ENCODE data around the gene RPA3. TPM values are rescaled to one million over a fixed set of nuclear protein-coding genes. Genes with fewer than 3 reads are reported as not detected.

RPA3 gene
- total RNA-seq, 5 donors from 2014 or later (not counting 1 experiment from before 2014, with no cell fraction given): 24.5 to 28.5 (median 26.8) TPM

DNA sequence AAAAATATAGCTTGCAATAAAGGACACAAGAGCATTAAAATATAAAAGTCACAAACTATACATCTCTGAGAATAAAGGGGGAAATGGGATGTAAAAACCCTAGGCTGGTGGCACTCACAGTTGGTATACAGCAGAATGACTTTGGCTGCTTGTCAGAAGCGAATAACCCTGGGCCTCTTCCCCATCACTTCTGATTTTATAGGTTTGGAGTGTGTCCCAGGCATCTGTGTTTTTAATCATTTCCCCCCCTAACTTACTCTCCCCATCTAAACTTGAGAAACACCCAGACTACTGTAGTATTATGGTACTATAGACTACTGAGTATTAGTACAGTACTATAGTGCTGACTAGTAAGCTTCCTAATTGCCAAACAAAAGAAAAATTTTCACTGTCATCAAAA lies 1.8 kb upstream of the RPA3 start:
- DNase-seq (no peak), ATAC-seq (replicated peaks in 1 of 4) (no peak)
- Mint-ChIP-seq H3K4me1 (peaks cover 13 to 19% (median 15%) of the 10 kb centered on the region in 3 donors), H3K27me3 (no peaks in the 10 kb centered on the region), H3K27ac (no peak overlapping the region), H3K9me3 (no peaks in the 10 kb centered on the region), H3K4me3 (no peak overlapping the region), H3K36me3 (peaks cover 27% of the 10 kb centered on the region)
- CTCF ChIA-PET: interaction anchor here in 1 of 2 donors (0.7 kb wide), 2 partner anchors 286 to 492 kb away, joined by 3 read pairs; no protein-coding TSS in a partner anchor
- H3K9me3 ChIP-seq: no peaks in the 10 kb centered on the region
- WGBS (ENCODE audit: insufficient coverage): no CpG with 5 or more reads among the region's 1 CpG
- H3K4me3 ChIP-seq (ENCODE audit: control insufficient read depth in 1 of 2, extremely low read depth in 1 of 2, low read length in 1 of 2): no peak overlapping the region
- no peaks in the 10 kb centered on the region for H3K27me3 ChIP-seq (replicated peaks in 1 of 2; ENCODE audit: control insufficient read depth in 2 of 2, extremely low read depth in 1 of 2, insufficient read depth in 2 of 2, low read length in 1 of 2)
- H3K27ac ChIP-seq (ENCODE audit: low read length): no peak overlapping the region
- peaks cover 0 to 2% of the 10 kb centered on the region in 2 experiments for H3K4me1 ChIP-seq (ENCODE audit: control insufficient read depth in 1 of 2, extremely low read depth in 1 of 2, insufficient read depth in 2 of 2, low read length in 2 of 2)
- H3K36me3 ChIP-seq (ENCODE audit: control insufficient read depth in 2 of 2, extremely low read depth in 1 of 2, insufficient read depth in 1 of 2, low read length in 1 of 2): no peaks in the 10 kb centered on the region
- POLR2A ChIA-PET: no interaction called here

DNA sequence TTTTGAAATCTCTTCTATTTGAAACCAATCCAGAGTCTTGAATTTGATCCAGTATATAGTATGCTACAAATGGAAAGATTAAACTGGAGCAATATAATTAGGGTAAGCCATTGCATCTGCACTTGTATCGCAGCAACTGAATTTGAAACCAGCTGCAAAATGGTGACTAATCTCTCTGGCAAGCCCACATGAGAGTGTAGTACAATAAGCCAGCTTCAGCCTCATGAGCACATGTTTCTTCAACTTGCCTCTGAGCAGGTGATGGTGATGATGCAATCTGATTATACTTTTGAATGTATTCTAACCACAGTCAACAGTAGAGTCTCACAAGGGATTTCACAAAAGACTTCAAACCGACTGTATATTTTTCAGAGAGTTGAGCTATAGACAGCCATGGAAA lies 829 bp upstream of the RPA3 start:
- no peak overlapping the region for H3K27ac ChIP-seq (ENCODE audit: low read length)
- DNase-seq (peak in 8 of 35 experiments; percentile 1 to 36 (median 9)), ATAC-seq (replicated peaks in 1 of 4) (peak; percentile 77 to 93 (median 88))
- POLR2A ChIA-PET: no interaction called here
- Mint-ChIP-seq H3K36me3 (peaks cover 27% of the 10 kb centered on the region), H3K4me3 (no peak overlapping the region), H3K4me1 (peaks cover 15 to 19% (median 15%) of the 10 kb centered on the region in 3 donors), H3K9me3 (no peaks in the 10 kb centered on the region), H3K27me3 (no peaks in the 10 kb centered on the region), H3K27ac (peak overlapping the region in 1 of 2 donors; percentile 76)
- CTCF ChIA-PET: interaction anchor here (0.5 to 1.2 kb wide), 7 partner anchors 37 to 564 kb away, joined by 3 to 4 read pairs (median 3); no protein-coding TSS in a partner anchor
- H3K4me3 ChIP-seq (ENCODE audit: control insufficient read depth in 1 of 2, extremely low read depth in 1 of 2, low read length in 1 of 2): no peak overlapping the region
- peaks cover 0 to 2% of the 10 kb centered on the region in 2 experiments for H3K4me1 ChIP-seq (ENCODE audit: control insufficient read depth in 1 of 2, extremely low read depth in 1 of 2, insufficient read depth in 2 of 2, low read length in 2 of 2)
- no peaks in the 10 kb centered on the region for H3K9me3 ChIP-seq
- H3K27me3 ChIP-seq (replicated peaks in 1 of 2; ENCODE audit: control insufficient read depth in 2 of 2, extremely low read depth in 1 of 2, insufficient read depth in 2 of 2, low read length in 1 of 2): no peaks in the 10 kb centered on the region
- 0% methylated on average over 1 of the region's 2 CpGs for WGBS (ENCODE audit: insufficient coverage)
- H3K36me3 ChIP-seq (ENCODE audit: control insufficient read depth in 2 of 2, extremely low read depth in 1 of 2, insufficient read depth in 1 of 2, low read length in 1 of 2): no peaks in the 10 kb centered on the region

DNA sequence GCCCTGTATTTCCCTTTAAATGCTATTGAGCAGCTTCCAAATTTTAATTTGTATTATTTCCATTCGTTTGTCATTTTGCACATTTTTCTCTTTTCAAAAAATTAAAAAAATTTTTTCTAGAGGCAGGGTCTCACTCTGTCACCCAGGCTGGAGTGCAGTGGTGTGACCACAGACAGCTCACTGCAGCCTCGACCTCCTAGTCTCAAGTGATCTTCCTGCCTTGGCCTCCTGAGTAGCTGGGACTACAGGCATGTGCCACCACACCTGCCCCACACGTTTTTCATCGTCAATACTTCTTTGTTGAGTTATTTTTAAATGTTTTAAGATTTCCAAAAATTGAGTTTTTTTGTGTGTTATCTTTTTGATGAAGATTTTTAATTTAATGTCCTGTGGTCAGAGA lies 4.7 kb downstream of the RPA3 start:
- ChIA-PET POLR2A (interaction anchor here in 1 of 2 donors (0.6 kb wide), 1 partner anchor 237 kb away, joined by 4 read pairs; no protein-coding TSS in a partner anchor), CTCF (interaction anchor here in 1 of 2 donors (1.2 kb wide), 1 partner anchor 33 kb away, joined by 3 read pairs; no protein-coding TSS in a partner anchor)
- Histone ChIP-seq H3K4me1 (ENCODE audit: control insufficient read depth in 1 of 2, extremely low read depth in 1 of 2, insufficient read depth in 2 of 2, low read length in 2 of 2) (peaks cover 0 to 4% of the 10 kb centered on the region in 2 experiments), H3K36me3 (ENCODE audit: control insufficient read depth in 2 of 2, extremely low read depth in 1 of 2, insufficient read depth in 1 of 2, low read length in 1 of 2) (no peaks in the 10 kb centered on the region), H3K9me3 (no peaks in the 10 kb centered on the region), H3K4me3 (ENCODE audit: control insufficient read depth in 1 of 2, extremely low read depth in 1 of 2, low read length in 1 of 2) (no peak overlapping the region), H3K27ac (ENCODE audit: low read length) (no peak overlapping the region), H3K27me3 (replicated peaks in 1 of 2; ENCODE audit: control insufficient read depth in 2 of 2, extremely low read depth in 1 of 2, insufficient read depth in 2 of 2, low read length in 1 of 2) (no peaks in the 10 kb centered on the region)
- H3K36me3 Mint-ChIP-seq: peaks cover 16% of the 10 kb centered on the region
- H3K9me3 Mint-ChIP-seq: no peaks in the 10 kb centered on the region
- peaks cover 17 to 28% (median 23%) of the 10 kb centered on the region in 3 donors for H3K4me1 Mint-ChIP-seq
- 43% methylated on average over 1 of the region's 4 CpGs for WGBS (ENCODE audit: insufficient coverage)
- no peak overlapping the region for H3K27ac Mint-ChIP-seq
- H3K4me3 Mint-ChIP-seq: no peak overlapping the region
- no peaks in the 10 kb centered on the region for H3K27me3 Mint-ChIP-seq
- DNase-seq (no peak), ATAC-seq (replicated peaks in 1 of 4) (no peak)

DNA sequence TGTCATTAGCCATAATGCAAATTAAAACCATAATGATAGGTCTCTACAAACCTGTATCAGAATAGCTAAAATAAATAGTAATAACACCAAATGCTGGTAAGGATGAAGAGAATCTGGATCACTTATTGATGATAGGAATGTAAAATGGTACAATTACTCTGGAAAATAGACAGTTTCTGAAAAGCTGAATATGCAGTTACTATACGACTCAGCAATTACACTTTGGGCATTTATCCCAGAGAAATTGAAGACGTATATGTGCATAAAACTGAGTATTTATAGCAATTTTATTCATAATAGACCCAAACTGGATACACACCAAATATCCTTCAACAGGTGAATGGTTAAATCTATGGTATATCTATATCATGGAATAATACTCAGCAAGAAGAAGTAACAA lies 7.9 kb downstream of the RPA3 start:
- H3K4me3 ChIP-seq (ENCODE audit: control insufficient read depth in 1 of 2, extremely low read depth in 1 of 2, low read length in 1 of 2): no peak overlapping the region
- WGBS (ENCODE audit: insufficient coverage): no CpG with 5 or more reads among the region's 2 CpGs
- H3K4me1 ChIP-seq (ENCODE audit: control insufficient read depth in 1 of 2, extremely low read depth in 1 of 2, insufficient read depth in 2 of 2, low read length in 2 of 2): peaks cover 0 to 4% of the 10 kb centered on the region in 2 experiments
- Mint-ChIP-seq H3K9me3 (no peaks in the 10 kb centered on the region), H3K27me3 (no peaks in the 10 kb centered on the region), H3K4me1 (peaks cover 24 to 34% (median 33%) of the 10 kb centered on the region in 3 donors), H3K4me3 (no peak overlapping the region), H3K36me3 (peaks cover 18% of the 10 kb centered on the region), H3K27ac (no peak overlapping the region)
- ATAC-seq (replicated peaks in 1 of 4): no peak
- no peaks in the 10 kb centered on the region for H3K27me3 ChIP-seq (replicated peaks in 1 of 2; ENCODE audit: control insufficient read depth in 2 of 2, extremely low read depth in 1 of 2, insufficient read depth in 2 of 2, low read length in 1 of 2)
- POLR2A ChIA-PET: interaction anchor here in 1 of 2 donors (0.6 kb wide), 1 partner anchor 342 kb away, joined by 4 read pairs; no protein-coding TSS in a partner anchor
- H3K27ac ChIP-seq (ENCODE audit: low read length): no peak overlapping the region
- CTCF ChIA-PET: interaction anchor here in 1 of 2 donors (1.4 kb wide), 1 partner anchor 14 kb away, joined by 3 read pairs; no protein-coding TSS in a partner anchor
- no peaks in the 10 kb centered on the region for H3K9me3 ChIP-seq
- DNase-seq: no peak
- no peaks in the 10 kb centered on the region for H3K36me3 ChIP-seq (ENCODE audit: control insufficient read depth in 2 of 2, extremely low read depth in 1 of 2, insufficient read depth in 1 of 2, low read length in 1 of 2)

DNA sequence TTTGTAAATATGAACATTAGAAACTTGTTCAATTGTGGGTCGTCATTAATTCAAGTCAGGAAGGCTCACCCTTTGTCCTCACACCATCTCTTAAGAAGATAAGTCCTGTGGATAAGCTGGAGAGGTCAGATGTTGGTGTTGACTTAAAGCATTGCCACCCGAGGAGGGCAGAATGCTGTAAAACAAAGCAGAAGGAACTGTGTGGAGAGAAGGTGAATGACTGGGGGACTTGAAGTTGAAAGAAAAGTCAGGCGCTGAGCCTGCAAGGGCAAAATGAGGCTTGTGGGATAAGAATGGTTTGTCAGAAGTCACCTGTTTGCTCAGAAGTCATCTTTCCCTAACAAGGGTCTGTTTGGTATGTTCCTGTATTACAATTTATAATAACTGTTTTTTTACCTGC lies 9.1 kb downstream of the RPA3 start:
- peaks cover 18% of the 10 kb centered on the region for H3K36me3 Mint-ChIP-seq
- H3K4me3 Mint-ChIP-seq: no peak overlapping the region
- H3K27ac Mint-ChIP-seq: no peak overlapping the region
- H3K4me1 Mint-ChIP-seq: peaks cover 25 to 37% (median 36%) of the 10 kb centered on the region in 3 donors
- WGBS (ENCODE audit: insufficient coverage): 44% methylated on average over 1 of the region's 3 CpGs
- no peaks in the 10 kb centered on the region for H3K27me3 ChIP-seq (replicated peaks in 1 of 2; ENCODE audit: control insufficient read depth in 2 of 2, extremely low read depth in 1 of 2, insufficient read depth in 2 of 2, low read length in 1 of 2)
- POLR2A ChIA-PET: no interaction called here
- no peak overlapping the region for H3K27ac ChIP-seq (ENCODE audit: low read length)
- ATAC-seq (replicated peaks in 1 of 4) (no peak), DNase-seq (no peak)
- H3K9me3 ChIP-seq: no peaks in the 10 kb centered on the region
- no peaks in the 10 kb centered on the region for H3K9me3 Mint-ChIP-seq
- peaks cover 0 to 4% of the 10 kb centered on the region in 2 experiments for H3K4me1 ChIP-seq (ENCODE audit: control insufficient read depth in 1 of 2, extremely low read depth in 1 of 2, insufficient read depth in 2 of 2, low read length in 2 of 2)
- H3K36me3 ChIP-seq (ENCODE audit: control insufficient read depth in 2 of 2, extremely low read depth in 1 of 2, insufficient read depth in 1 of 2, low read length in 1 of 2): no peaks in the 10 kb centered on the region
- no peaks in the 10 kb centered on the region for H3K27me3 Mint-ChIP-seq
- CTCF ChIA-PET: no interaction called here
- no peak overlapping the region for H3K4me3 ChIP-seq (ENCODE audit: control insufficient read depth in 1 of 2, extremely low read depth in 1 of 2, low read length in 1 of 2)

DNA sequence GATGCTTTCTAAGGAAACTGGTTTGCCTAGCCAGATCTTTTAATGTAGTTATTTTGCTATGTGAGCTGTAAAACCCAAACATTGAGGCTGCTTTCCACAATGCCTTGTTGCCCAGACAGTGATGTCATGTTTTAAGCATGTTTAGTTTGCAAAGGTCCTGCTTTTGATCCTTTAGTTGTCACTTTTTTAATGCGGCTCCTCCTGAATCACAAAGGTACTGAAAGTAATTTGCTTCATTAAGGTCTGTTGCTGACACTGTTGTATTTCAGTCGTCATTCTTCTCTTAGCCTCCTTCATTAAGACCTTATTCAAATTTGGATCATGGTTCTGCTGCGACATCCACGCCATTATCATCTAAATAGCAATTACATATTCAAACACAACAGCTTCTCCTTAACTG lies 10.6 kb downstream of the RPA3 start:
- Histone ChIP-seq H3K36me3 (ENCODE audit: control insufficient read depth in 2 of 2, extremely low read depth in 1 of 2, insufficient read depth in 1 of 2, low read length in 1 of 2) (no peaks in the 10 kb centered on the region), H3K27ac (ENCODE audit: low read length) (no peak overlapping the region), H3K9me3 (no peaks in the 10 kb centered on the region), H3K4me1 (ENCODE audit: control insufficient read depth in 1 of 2, extremely low read depth in 1 of 2, insufficient read depth in 2 of 2, low read length in 2 of 2) (peaks cover 0 to 4% of the 10 kb centered on the region in 2 experiments), H3K27me3 (replicated peaks in 1 of 2; ENCODE audit: control insufficient read depth in 2 of 2, extremely low read depth in 1 of 2, insufficient read depth in 2 of 2, low read length in 1 of 2) (no peaks in the 10 kb centered on the region), H3K4me3 (ENCODE audit: control insufficient read depth in 1 of 2, extremely low read depth in 1 of 2, low read length in 1 of 2) (no peak overlapping the region)
- Mint-ChIP-seq H3K9me3 (no peaks in the 10 kb centered on the region), H3K4me3 (no peak overlapping the region), H3K27ac (no peak overlapping the region), H3K36me3 (peaks cover 25% of the 10 kb centered on the region), H3K27me3 (no peaks in the 10 kb centered on the region), H3K4me1 (peaks cover 25 to 33% (median 33%) of the 10 kb centered on the region in 3 donors)
- ChIA-PET CTCF (interaction anchor here in 1 of 2 donors (1.3 to 1.4 kb wide), 2 partner anchors 27 to 482 kb away, joined by 3 to 4 read pairs; no protein-coding TSS in a partner anchor), POLR2A (no interaction called here)
- DNase-seq (no peak), ATAC-seq (replicated peaks in 1 of 4) (no peak)
- no CpG with 5 or more reads among the region's 4 CpGs for WGBS (ENCODE audit: insufficient coverage)

All from T-cell (primary cell).